Measurements from ENCODE around the gene CHCHD3. TPM values are rescaled to one million over a fixed set of nuclear protein-coding genes. Genes with fewer than 3 reads are reported as not detected.

CHCHD3 gene
- total RNA-seq, 1 donor from 2014 or later: 76.8 TPM

DNA sequence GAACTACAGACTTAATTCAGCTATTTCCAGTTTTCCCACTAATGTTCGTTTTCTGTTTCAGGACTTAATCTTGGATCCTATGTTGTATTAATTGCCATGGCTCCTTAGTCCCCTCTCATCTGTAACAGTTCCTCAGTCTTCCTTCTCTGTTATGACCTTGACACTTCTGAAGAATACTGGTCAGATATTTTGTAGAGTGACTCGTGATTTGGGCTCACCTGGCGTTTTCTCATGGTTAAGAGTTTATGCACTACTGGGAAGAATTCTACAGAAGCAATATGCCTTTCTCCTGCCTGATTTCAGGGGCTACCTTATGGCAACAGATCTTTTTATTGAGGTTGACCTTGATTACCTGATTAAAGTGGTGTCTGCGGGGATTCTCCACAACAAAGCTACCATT is 239.4 kb downstream of the CHCHD3 start:
- no peaks in the 10 kb centered on the region for H3K9me3 Mint-ChIP-seq
- no peak for DNase-seq (ENCODE audit: low spot score)
- H3K4me1 Mint-ChIP-seq (ENCODE audit: low read depth): no peaks in the 10 kb centered on the region
- no peak overlapping the region for H3K4me3 Mint-ChIP-seq
- H3K36me3 Mint-ChIP-seq (ENCODE audit: low read depth): no peaks in the 10 kb centered on the region
- no peak overlapping the region for H3K27ac Mint-ChIP-seq
- intact Hi-C loops (cut with micrococcal nuclease): no loop called here
- H3K27me3 Mint-ChIP-seq (ENCODE audit: insufficient read depth): no peaks in the 10 kb centered on the region

DNA sequence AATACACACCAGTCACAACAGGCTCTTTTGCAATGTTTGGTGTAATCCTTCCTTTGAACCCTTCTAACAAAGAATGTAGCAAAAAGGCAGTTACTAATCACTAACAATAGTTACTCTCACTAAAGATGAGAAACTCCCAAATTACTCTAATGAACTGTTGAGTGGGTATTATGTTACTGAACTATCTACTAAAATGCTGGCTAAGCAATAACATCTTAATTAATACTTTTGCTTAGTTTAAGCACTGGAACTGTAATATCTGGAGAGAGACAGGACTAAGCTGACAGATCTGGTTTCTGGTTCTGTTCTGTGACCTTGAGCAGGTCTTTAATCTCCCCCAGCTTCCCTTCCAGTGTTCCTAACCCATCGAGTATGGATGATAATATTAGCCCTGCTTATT is 241.7 kb downstream of the CHCHD3 start:
- no peaks in the 10 kb centered on the region for H3K4me1 Mint-ChIP-seq (ENCODE audit: low read depth)
- H3K27me3 Mint-ChIP-seq (ENCODE audit: insufficient read depth): no peaks in the 10 kb centered on the region
- H3K9me3 Mint-ChIP-seq: no peaks in the 10 kb centered on the region
- H3K4me3 Mint-ChIP-seq: no peak overlapping the region
- peaks cover 7% of the 10 kb centered on the region for H3K36me3 Mint-ChIP-seq (ENCODE audit: low read depth)
- H3K27ac Mint-ChIP-seq: no peak overlapping the region
- intact Hi-C loops (cut with micrococcal nuclease): no loop called here
- DNase-seq (ENCODE audit: low spot score): no peak

DNA sequence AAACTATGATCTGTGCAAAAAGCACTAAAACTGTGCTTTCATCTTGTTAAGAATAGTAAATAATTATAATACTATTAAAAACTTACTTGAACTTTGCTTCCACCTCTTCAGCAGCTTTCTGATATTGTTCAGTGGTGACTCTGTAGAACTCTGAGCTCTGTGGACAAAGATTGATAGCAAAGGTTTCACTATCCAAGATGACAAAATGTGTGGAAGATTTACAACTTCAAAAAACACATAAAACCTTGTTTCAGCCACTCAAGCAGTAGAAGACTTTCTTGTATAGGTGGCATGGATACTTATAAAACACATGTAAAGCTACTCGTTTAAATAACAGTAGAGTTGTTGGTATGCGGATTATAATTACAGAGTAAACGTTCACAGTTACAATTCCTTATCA is 243.6 kb downstream of the CHCHD3 start:
- intact Hi-C loops (cut with micrococcal nuclease): no loop called here
- Mint-ChIP-seq H3K36me3 (ENCODE audit: low read depth) (peaks cover 7% of the 10 kb centered on the region), H3K27me3 (ENCODE audit: insufficient read depth) (no peaks in the 10 kb centered on the region), H3K27ac (no peak overlapping the region), H3K4me1 (ENCODE audit: low read depth) (no peaks in the 10 kb centered on the region), H3K9me3 (no peaks in the 10 kb centered on the region), H3K4me3 (no peak overlapping the region)
- no peak for DNase-seq (ENCODE audit: low spot score)

DNA sequence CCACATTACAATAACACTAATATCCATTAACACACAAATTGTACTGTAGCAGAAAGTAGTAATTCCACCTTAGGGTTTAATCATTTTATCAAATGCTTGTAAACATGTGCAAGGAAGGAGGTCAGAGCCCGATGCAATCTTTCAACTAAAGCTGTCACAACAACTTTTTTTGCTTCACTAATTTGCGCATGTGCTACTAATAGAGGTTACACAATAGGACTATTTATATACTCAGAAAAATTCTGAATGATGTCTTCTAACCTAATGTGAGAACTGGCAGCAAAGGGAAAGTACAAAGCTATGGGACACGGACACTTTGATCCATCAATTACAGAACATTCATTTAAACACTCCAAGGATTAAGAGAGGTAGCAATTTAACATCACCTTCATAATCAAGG is 244.4 kb downstream of the CHCHD3 start:
- Mint-ChIP-seq H3K4me3 (no peak overlapping the region), H3K27me3 (ENCODE audit: insufficient read depth) (no peaks in the 10 kb centered on the region), H3K36me3 (ENCODE audit: low read depth) (peaks cover 7% of the 10 kb centered on the region), H3K4me1 (ENCODE audit: low read depth) (no peaks in the 10 kb centered on the region), H3K9me3 (no peaks in the 10 kb centered on the region), H3K27ac (no peak overlapping the region)
- DNase-seq (ENCODE audit: low spot score): no peak
- intact Hi-C loops (cut with micrococcal nuclease): no loop called here

DNA sequence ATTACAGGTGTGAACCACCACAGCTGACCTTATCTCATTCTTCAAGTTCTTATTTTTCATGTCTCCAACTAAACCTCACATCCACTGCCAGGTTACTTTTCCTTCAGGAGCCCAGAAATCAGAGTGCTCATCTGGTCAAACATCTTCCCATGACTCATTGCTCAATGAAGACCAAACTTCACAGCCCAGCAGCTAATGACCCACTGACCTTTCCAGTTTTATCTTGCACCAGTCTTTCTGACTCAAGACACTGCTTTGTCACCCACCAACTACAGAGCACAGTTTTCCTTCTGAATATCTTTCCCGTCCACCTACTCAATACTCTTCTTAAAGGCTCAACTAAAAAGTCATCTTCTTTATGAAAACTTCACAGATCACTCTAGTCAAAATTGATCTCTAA is 245.1 kb downstream of the CHCHD3 start:
- peaks cover 7% of the 10 kb centered on the region for H3K36me3 Mint-ChIP-seq (ENCODE audit: low read depth)
- no peak overlapping the region for H3K4me3 Mint-ChIP-seq
- DNase-seq (ENCODE audit: low spot score): no peak
- H3K27ac Mint-ChIP-seq: no peak overlapping the region
- H3K4me1 Mint-ChIP-seq (ENCODE audit: low read depth): no peaks in the 10 kb centered on the region
- no peaks in the 10 kb centered on the region for H3K9me3 Mint-ChIP-seq
- intact Hi-C loops (cut with micrococcal nuclease): no loop called here
- no peaks in the 10 kb centered on the region for H3K27me3 Mint-ChIP-seq (ENCODE audit: insufficient read depth)

DNA sequence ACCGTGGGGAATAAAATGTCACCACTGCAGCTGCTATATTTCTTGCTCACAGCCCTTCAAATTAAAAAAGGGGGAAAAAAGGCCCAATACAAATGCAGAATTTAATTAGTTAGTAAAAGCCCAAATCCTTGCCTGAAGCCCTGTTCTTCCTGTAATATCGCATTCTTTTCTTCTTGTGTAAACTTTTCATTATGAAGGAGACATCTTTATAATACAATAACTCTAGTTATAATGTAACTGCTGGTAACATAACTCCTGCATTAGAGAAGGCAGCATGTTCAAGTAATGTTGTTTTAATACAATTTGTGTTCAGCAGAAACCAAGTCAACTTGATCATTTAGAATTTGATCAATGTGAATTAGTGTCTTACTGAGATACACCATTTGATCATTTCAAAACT is 250.9 kb downstream of the CHCHD3 start:
- DNase-seq (ENCODE audit: low spot score): no peak
- peaks cover 3% of the 10 kb centered on the region for H3K4me1 Mint-ChIP-seq (ENCODE audit: low read depth)
- peaks cover 7% of the 10 kb centered on the region for H3K36me3 Mint-ChIP-seq (ENCODE audit: low read depth)
- H3K4me3 Mint-ChIP-seq: no peak overlapping the region
- no peaks in the 10 kb centered on the region for H3K9me3 Mint-ChIP-seq
- no peak overlapping the region for H3K27ac Mint-ChIP-seq
- intact Hi-C loops (cut with micrococcal nuclease): no loop called here
- H3K27me3 Mint-ChIP-seq (ENCODE audit: insufficient read depth): no peaks in the 10 kb centered on the region

DNA sequence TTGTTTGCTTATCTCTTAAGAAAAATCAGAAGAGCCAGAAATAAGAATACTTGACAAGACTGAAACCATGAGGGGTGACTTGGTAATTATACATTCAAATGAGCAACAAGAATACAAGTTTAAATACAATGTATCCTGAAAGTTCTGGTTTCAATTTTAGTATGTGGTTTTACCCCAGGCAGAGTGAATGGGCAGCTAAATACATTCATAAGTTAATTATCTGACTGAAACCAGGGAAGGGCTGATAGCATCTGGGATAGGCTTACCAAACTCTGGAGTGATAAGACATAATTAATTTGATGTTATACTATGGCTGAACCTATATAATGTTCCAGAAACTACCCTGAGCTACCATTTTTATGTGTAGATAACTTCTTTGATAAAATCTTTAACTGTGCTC is 253.4 kb downstream of the CHCHD3 start:
- Mint-ChIP-seq H3K36me3 (ENCODE audit: low read depth) (peaks cover 4% of the 10 kb centered on the region), H3K9me3 (no peaks in the 10 kb centered on the region), H3K27ac (no peak overlapping the region), H3K27me3 (ENCODE audit: insufficient read depth) (no peaks in the 10 kb centered on the region), H3K4me1 (ENCODE audit: low read depth) (peaks cover 14% of the 10 kb centered on the region), H3K4me3 (no peak overlapping the region)
- DNase-seq (ENCODE audit: low spot score): no peak
- intact Hi-C loops (cut with micrococcal nuclease): no loop called here

DNA sequence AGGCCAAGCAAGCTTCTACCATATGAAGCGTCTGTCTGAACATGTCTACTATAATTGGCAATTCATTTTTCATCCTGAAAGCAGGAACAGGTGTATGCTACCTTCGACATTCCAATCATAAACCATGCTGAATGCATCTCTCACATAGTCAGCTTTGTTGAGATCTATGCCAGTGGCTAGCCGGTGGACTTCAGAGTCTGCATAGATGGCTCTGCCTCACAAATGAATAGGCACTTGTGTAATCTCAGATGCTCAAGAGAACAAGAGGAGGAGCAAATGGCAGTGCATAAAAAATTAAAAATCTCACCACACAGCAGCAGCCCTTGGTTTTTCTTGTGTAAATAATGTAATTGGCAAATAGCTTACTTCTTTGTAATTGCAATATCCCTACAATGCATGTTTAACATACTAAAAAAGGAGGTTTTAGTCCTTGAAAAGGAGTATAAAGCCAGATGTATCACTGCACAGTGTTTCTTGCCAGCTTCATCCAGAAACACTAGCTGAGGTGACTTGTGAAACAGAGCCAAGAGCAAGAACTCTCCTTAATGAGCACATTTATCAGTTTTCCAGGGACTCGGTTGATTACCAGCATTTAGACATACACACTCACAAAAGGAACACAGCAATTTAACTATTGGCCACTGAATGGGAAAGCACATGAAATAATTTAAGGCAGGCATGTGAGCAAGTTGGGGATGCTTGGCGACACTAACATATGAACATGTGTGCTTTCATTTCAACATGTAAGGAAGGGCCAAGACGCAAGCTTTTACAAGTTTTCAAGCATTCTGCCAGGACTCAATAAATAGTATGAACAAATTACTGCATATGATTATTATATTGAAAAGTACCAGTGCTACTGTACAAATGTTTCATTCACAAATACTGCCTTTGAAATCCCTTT is 255.7 kb downstream of the CHCHD3 start:
- intact Hi-C loops (cut with micrococcal nuclease): no loop called here
- DNase-seq (ENCODE audit: low spot score): no peak
- no peak overlapping the region for H3K4me3 Mint-ChIP-seq
- H3K9me3 Mint-ChIP-seq: no peaks in the 10 kb centered on the region
- H3K27ac Mint-ChIP-seq: no peak overlapping the region
- no peaks in the 10 kb centered on the region for H3K27me3 Mint-ChIP-seq (ENCODE audit: insufficient read depth)
- peaks cover 14% of the 10 kb centered on the region for H3K4me1 Mint-ChIP-seq (ENCODE audit: low read depth)
- peaks cover 4% of the 10 kb centered on the region for H3K36me3 Mint-ChIP-seq (ENCODE audit: low read depth)

DNA sequence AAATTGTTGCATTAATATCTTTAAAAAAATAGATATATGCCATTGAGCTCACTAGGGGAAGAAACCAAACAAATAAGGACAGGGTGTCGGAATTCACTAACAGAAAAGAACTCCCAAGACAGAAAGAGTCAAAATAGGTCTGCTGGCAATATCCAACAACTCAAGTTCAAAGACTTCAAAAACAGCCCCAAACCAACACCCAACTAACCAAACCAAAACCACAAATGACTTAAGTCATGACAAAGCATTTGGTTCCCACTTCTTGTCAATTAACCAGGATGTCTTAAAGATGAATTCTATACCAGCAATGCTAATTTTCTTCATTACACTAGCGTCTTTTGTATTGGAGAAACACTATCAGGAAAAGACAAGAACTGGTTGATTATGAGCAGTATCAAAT is 256.7 kb downstream of the CHCHD3 start:
- H3K4me1 Mint-ChIP-seq (ENCODE audit: low read depth): peaks cover 14% of the 10 kb centered on the region
- no peak for DNase-seq (ENCODE audit: low spot score)
- no peak overlapping the region for H3K4me3 Mint-ChIP-seq
- intact Hi-C loops (cut with micrococcal nuclease): no loop called here
- no peaks in the 10 kb centered on the region for H3K27me3 Mint-ChIP-seq (ENCODE audit: insufficient read depth)
- H3K27ac Mint-ChIP-seq: no peak overlapping the region
- H3K36me3 Mint-ChIP-seq (ENCODE audit: low read depth): peaks cover 4% of the 10 kb centered on the region
- H3K9me3 Mint-ChIP-seq: no peaks in the 10 kb centered on the region

DNA sequence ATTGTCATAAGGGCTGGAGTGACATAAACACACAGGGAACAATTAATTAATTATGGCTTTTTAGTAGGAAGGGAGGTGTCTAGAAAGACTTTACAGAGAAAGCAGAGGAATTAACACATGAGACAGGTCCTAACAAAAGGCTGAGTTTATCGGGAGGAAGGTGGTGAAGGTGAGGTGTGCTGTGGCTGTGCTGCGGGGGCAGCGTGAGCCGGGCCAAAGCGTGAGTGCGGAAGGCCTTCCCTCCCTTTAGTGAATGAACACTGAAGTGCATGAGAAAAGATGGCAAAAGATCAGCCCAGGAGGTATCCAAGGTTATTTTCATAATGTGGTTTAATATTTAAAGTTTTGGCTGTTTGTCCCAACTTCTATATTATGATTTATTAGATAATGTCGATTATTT is 262.2 kb downstream of the CHCHD3 start:
- H3K27me3 Mint-ChIP-seq (ENCODE audit: insufficient read depth): no peaks in the 10 kb centered on the region
- H3K4me1 Mint-ChIP-seq (ENCODE audit: low read depth): no peaks in the 10 kb centered on the region
- intact Hi-C loops (cut with micrococcal nuclease): no loop called here
- no peak overlapping the region for H3K27ac Mint-ChIP-seq
- no peaks in the 10 kb centered on the region for H3K36me3 Mint-ChIP-seq (ENCODE audit: low read depth)
- no peak for DNase-seq (ENCODE audit: low spot score)
- H3K9me3 Mint-ChIP-seq: no peaks in the 10 kb centered on the region
- H3K4me3 Mint-ChIP-seq: no peak overlapping the region

DNA sequence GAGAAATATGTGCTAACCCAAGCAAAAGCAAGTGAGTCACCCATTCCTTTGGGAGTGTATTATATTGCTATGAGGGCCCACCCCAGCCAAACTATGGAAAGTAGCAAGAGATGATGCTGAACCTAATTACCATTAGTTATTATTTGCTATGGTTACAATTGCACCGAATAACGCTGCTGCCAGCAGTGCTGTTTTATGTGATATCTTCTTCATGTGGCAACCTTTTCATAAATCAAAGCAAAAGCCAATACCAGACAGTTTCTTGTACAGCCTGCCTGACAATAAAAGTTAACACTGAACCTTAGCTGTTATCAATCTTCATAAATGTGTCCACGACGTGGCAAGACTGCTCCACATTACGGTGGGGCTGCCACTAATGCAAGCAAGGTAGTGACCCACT is 263.9 kb downstream of the CHCHD3 start:
- H3K9me3 Mint-ChIP-seq: no peaks in the 10 kb centered on the region

DNA sequence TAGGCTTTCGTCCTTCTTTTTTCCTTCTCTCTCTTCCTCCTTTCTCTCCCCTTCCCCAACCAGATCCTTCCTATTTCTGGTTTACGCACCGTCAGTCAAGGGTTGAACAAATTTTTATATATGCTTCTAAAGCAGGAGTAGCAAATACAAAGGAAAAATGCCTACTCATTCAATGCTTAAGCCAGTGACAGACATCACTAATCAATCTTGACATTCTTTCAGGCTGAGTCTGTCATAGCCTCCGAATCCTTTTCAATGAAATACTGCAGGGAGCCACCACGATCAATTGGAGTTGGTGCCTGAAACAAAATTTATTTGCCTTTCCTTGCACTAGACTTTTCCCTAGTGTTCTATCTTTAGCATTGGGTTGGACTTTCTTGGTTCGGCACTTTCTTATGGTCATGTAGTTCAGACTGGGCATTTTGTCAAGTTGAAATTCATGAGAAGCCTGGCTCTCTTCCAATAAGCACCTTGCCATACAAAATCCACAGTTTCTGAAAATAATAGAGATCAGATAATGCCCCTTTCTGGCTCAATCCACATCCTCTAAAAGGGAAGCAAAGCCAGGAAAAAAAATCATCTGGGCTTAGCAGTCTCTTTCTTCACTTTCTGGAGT is 266.1 kb downstream of the CHCHD3 start:
- no peak overlapping the region for H3K27ac Mint-ChIP-seq
- DNase-seq (ENCODE audit: low spot score): no peak
- H3K4me3 Mint-ChIP-seq: no peak overlapping the region
- intact Hi-C loops (cut with micrococcal nuclease): no loop called here
- H3K36me3 Mint-ChIP-seq (ENCODE audit: low read depth): peaks cover 4% of the 10 kb centered on the region
- no peaks in the 10 kb centered on the region for H3K27me3 Mint-ChIP-seq (ENCODE audit: insufficient read depth)
- no peaks in the 10 kb centered on the region for H3K4me1 Mint-ChIP-seq (ENCODE audit: low read depth)
- no peaks in the 10 kb centered on the region for H3K9me3 Mint-ChIP-seq

More for the DNA sequence above, 263.9 kb downstream of the CHCHD3 start:
- intact Hi-C loops (cut with micrococcal nuclease): no loop called here
- H3K4me1 Mint-ChIP-seq (ENCODE audit: low read depth): no peaks in the 10 kb centered on the region
- H3K27me3 Mint-ChIP-seq (ENCODE audit: insufficient read depth): no peaks in the 10 kb centered on the region
- no peak overlapping the region for H3K27ac Mint-ChIP-seq
- no peak overlapping the region for H3K4me3 Mint-ChIP-seq
- no peak for DNase-seq (ENCODE audit: low spot score)
- no peaks in the 10 kb centered on the region for H3K36me3 Mint-ChIP-seq (ENCODE audit: low read depth)

DNA sequence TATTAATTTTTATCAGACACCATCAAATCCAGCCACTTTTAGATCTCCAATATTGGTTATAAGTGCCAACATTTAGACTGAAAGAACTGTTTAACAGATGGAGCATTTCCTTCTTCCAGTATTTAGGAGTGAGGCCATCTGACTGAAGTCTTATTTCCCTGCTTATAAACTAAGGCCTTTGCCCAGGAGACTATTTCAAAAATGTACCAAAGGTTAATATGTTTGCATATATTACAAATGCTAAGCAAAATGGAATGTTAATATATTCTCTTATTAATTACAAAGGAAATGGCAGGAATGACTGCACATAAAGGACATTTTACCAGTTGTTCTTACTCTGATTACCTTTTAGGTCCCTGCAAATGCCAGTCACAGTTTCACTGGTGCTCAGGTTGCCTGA is 266.8 kb downstream of the CHCHD3 start:
- Mint-ChIP-seq H3K27me3 (ENCODE audit: insufficient read depth) (no peaks in the 10 kb centered on the region), H3K9me3 (no peaks in the 10 kb centered on the region), H3K36me3 (ENCODE audit: low read depth) (peaks cover 4% of the 10 kb centered on the region), H3K4me1 (ENCODE audit: low read depth) (no peaks in the 10 kb centered on the region), H3K4me3 (no peak overlapping the region), H3K27ac (no peak overlapping the region)
- no peak for DNase-seq (ENCODE audit: low spot score)
- intact Hi-C loops (cut with micrococcal nuclease): no loop called here

Measured in activated T-helper 1 cell treated with anti-CD3 and anti-CD28 coated beads, Interleukin-12 subunit alpha, Interleukin-12 subunit beta, Interleukin-2, Interleukin-4 antibody, amounts not matched to agents 30 ng/mL and 10 ng/mL and 1 ng/mL, durations not matched to agents 14 hours and 24 hours and 36 hours (primary cell).